ENCODE data around the gene ADCY9. TPM values are rescaled to one million over a fixed set of nuclear protein-coding genes. Genes with fewer than 3 reads are reported as not detected.

The ADCY9 gene
- total and polyA plus RNA-seq, 2 experiments from 2014 or later = 2.2 to 18.3 TPM

- no peak for TF ChIP-seq REST (IDR thresholded peaks at IDR 0.05; ENCODE audit: unreplicated experiment)
Measured at GRCh38 chr16:4137438-4137837, 21.2 kb upstream of the ADCY9 start (continued).

GRCh38 chr16:4136229-4136813 lies 20.1 kb upstream of the ADCY9 start:
- Histone ChIP-seq H3K4me3 (no peak overlapping the region), H3K79me2 (replicated peaks; ENCODE audit: insufficient read depth) (no peaks in the 10 kb centered on the region), H3K27me3 (ENCODE audit: insufficient read depth) (no peaks in the 10 kb centered on the region; the same call in 1 of the 2 replicates), H3K4me2 (no peak overlapping the region), H3F3A (replicated peaks; ENCODE audit: low read depth) (no peaks in the 10 kb centered on the region), H3K36me3 (ENCODE audit: insufficient read depth) (no peaks in the 10 kb centered on the region), H4K20me1 (replicated peaks; ENCODE audit: insufficient read depth) (no peaks in the 10 kb centered on the region), H3K9me2 (ENCODE audit: insufficient read depth) (peaks cover 7% of the 10 kb centered on the region; the same call in 1 of the 2 replicates), H3K4me1 (ENCODE audit: insufficient read depth) (no peaks in the 10 kb centered on the region), H2AFZ (no peak overlapping the region), H3K27ac (ENCODE audit: low read depth) (no peak overlapping the region)
- H3K27ac Mint-ChIP-seq = no peak overlapping the region
- no peaks in the 10 kb centered on the region for H3K36me3 Mint-ChIP-seq (ENCODE audit: low read depth)
- peaks cover 7% of the 10 kb centered on the region for H3K27me3 Mint-ChIP-seq (ENCODE audit: insufficient read depth, low read depth, poor library complexity)
- TF ChIP-seq CREB1 (CRISPR knock-in tag; IDR thresholded peaks at IDR 0.05; ENCODE audit: low read depth) = no peak
- no peak for TF ChIP-seq EZH2 (IDR thresholded peaks at IDR 0.05; ENCODE audit: low read depth, unreplicated experiment)
- TF ChIP-seq ZNF462 (CRISPR knock-in tag; IDR thresholded peaks at IDR 0.05) = no peak
- TF ChIP-seq ETS1 (IDR thresholded peaks at IDR 0.05) = no peak
- H3K9me3 Mint-ChIP-seq = peaks cover 10% of the 10 kb centered on the region
- DNase-seq (ENCODE audit: low spot score) (peak; percentile 87), ATAC-seq (peak; percentile 19; the same call in 2 of the 3 replicates)
- H3K4me1 Mint-ChIP-seq = peaks cover 18% of the 10 kb centered on the region
- no peak overlapping the region for H3K4me3 Mint-ChIP-seq

Measured in GM23338 (cell line).